Subcutaneous adipose tissue (tissue), 4 donors: Measurements from ENCODE around the gene IFNA1. TPM values are rescaled to one million over a fixed set of nuclear protein-coding genes. Genes with fewer than 3 reads are reported as not detected.

Experiments
- total RNA-seq, 4 donors: library from RNA; depleted of rRNA; stranded (reverse); fragments of >200 nt; gene quantifications; one replicate each; pipeline ENCODE4 v1.1.0, GENCODE V29; 2016
- TF ChIP-seq, protein P1 (sequence below): fragments of 450-650 bp; IDR thresholded peaks from one replicate; pipeline ENCODE4 v1.5.1; 2016; ENCODE audit warnings: low read depth, mild to moderate bottlenecking, control low read depth, antibody characterized with exemption, moderate library complexity

IFNA1 gene
- total RNA-seq, 4 donors from 2014 or later: not detected

DNA sequence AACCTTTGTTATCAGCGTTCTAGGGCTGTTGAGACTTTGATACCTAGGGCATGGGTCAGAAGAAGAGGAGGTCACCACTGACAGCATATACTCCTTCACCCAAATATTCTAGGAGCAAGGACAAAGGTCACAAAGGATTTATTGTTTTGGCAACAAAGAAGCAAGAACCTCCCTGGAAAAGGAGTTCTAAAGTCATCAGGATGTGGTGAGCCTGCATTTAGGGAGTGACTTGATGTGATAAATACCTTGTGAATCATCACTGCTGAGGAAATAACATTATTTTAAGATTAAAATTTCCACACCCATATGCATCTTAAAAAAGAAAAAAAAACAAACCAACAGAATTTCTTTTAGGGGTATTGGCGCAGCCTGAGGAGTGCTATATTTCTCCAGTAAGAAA is 13.9 kb downstream of the IFNA1 start:
- TF ChIP-seq, protein P1, sequence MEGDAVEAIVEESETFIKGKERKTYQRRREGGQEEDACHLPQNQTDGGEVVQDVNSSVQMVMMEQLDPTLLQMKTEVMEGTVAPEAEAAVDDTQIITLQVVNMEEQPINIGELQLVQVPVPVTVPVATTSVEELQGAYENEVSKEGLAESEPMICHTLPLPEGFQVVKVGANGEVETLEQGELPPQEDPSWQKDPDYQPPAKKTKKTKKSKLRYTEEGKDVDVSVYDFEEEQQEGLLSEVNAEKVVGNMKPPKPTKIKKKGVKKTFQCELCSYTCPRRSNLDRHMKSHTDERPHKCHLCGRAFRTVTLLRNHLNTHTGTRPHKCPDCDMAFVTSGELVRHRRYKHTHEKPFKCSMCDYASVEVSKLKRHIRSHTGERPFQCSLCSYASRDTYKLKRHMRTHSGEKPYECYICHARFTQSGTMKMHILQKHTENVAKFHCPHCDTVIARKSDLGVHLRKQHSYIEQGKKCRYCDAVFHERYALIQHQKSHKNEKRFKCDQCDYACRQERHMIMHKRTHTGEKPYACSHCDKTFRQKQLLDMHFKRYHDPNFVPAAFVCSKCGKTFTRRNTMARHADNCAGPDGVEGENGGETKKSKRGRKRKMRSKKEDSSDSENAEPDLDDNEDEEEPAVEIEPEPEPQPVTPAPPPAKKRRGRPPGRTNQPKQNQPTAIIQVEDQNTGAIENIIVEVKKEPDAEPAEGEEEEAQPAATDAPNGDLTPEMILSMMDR: no peak

DNA sequence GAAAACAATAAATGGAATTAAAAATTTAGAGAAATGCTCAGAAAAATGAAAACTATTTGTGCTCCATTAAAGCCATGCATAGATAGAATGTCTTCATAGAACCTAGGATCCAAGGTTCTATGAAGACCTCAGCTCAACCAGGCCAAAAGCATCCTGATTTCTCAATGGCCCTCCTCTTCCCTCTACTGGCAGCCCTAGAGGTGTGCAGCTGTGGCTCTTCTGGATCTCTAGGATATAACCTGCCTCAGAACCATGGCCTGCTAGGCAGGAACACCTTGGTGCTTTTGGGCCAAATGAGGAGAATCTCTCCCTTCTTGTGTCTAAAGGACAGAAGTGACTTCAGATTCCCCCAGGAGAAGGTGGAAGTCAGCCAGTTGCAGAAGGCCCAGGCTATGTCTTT is 15.1 kb downstream of the IFNA1 start:
- TF ChIP-seq, protein P1: no peak

DNA sequence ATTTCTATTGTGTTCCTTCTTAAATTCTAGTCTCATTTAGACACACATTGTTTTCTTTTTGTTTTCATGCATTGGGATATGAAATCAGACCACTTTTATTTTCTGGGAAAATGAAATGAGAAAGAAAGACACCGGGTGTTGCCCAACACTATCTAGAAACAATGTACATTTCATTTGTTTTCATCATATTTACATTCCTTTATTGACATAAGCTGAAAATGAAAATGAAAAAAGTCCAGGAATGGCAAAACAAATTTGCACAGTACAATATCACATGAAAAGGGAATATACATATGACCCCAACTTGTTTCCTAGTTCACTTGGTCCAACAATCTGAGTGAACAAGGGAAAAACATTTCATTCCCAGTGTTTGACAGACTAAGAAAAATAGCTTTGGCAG is 21.1 kb downstream of the IFNA1 start:
- TF ChIP-seq, protein P1: no peak

DNA sequence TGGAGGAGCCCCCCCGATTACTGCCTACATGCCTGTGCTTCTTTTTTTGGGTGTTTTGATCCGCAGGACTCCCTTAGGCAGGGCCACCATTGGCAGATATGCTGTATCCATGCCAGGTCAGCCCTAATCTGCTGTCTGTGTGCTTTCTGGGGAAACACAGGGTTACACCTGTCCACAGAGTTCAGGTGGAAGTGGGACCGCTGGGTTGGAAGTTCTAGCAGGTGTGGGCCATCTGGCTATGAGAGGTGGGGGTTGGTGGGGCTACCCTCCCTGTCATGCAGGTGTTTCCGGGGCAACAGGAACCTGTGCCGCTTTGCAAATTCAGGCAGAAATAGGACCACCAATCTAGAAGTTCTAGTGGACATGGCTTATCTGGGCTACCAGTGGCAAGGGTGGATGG is 24.9 kb downstream of the IFNA1 start:
- TF ChIP-seq, protein P1: no peak

DNA sequence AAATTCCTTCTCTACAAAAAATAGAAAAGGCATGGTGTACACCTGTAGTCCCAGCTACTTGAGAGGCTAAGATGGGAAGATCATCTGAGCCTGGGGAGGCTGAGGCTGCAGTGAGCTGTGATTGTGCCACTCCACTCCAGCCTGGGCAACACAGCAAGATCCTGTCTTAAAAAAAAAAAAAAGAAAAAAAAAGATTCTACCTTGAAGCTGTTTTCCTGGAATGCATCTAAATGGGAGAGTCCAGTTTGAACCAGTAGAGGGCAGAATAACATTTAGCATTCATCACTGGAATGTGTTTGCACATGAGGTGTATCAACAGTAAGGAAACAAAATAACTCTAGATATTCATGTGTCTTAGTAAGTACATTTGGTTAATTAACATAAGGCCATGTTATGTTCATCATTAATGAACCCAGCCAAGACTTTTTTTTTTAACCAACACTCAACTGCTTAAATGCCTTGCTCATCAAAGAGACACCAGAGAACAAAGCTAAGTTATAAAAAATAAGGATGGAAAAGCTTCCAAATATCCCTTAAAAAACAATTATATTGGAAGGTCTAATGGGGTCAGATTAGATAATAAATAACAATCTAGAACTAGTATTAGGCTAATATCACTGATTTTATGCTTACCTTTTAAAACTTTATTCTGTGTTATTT is 25.8 kb downstream of the IFNA1 start:
- TF ChIP-seq, protein P1: no peak

DNA sequence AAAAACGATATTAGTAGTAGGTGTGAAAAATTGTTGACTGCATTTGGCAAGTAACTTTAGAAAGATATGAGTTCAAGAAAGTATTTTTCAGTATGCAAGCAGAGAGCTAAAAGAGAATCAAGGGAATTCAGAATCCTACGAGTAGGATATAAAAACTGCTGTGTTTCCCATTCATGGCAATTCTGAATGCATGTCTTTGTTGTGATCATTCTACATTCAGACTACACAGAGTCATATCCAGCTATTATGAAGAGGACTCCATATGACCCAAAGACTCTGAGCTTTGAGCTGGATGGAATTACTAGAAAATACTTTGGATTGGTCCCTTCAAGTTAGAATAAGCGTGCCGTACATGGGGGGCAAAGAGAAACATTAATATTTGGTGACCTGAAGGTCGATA is 29.9 kb downstream of the IFNA1 start:
- TF ChIP-seq, protein P1: no peak

DNA sequence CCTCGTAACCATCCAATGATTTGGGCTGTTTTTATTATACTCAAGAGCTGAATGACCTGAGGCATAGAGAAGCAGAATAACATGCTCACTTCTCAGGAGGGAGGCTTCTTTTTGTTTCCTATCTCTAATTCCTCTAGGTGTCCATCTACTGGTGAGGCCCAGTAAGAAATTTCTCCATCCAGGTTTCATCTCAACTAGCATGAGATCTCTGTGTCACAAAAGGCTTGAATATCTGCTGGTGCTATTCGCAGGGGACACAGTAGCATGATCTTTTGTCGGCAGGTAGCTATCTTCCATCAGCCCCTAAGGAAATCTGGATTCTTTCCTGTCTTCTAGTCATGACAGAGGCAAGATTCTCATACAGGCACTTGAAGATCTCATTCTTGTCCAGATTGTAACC is 33.0 kb downstream of the IFNA1 start:
- TF ChIP-seq, protein P1: no peak
